IPS-15b (cell line): Measurements from ENCODE around the gene LYZL1.

ENCODE experiments used
- H3K27me3 ChIP-seq: one replicate; pipeline ENCODE4 v1.6.1; 2013; ENCODE audit warnings: low read length; ENCODE audit not compliant: control insufficient read depth, insufficient read depth
- H3K36me3 ChIP-seq: one replicate; pipeline ENCODE4 v1.6.1; 2013; ENCODE audit warnings: low read length; ENCODE audit not compliant: control insufficient read depth, insufficient read depth
- H3K4me1 ChIP-seq: one replicate; pipeline ENCODE4 v1.6.1; 2013; ENCODE audit warnings: mild to moderate bottlenecking, low read length; ENCODE audit not compliant: control insufficient read depth, insufficient read depth
- H3K4me3 ChIP-seq: one replicate; pipeline ENCODE4 v1.5.1; 2013; ENCODE audit warnings: low read depth, low read length
- H3K9ac ChIP-seq: one replicate; pipeline ENCODE4 v1.6.1; 2013; ENCODE audit warnings: low read depth, mild to moderate bottlenecking, low read length
- H3K9me3 ChIP-seq: one replicate; pipeline ENCODE4 v1.6.1; 2013; ENCODE audit warnings: mild to moderate bottlenecking, low read length; ENCODE audit not compliant: control insufficient read depth, insufficient read depth

The LYZL1 gene

DNA sequence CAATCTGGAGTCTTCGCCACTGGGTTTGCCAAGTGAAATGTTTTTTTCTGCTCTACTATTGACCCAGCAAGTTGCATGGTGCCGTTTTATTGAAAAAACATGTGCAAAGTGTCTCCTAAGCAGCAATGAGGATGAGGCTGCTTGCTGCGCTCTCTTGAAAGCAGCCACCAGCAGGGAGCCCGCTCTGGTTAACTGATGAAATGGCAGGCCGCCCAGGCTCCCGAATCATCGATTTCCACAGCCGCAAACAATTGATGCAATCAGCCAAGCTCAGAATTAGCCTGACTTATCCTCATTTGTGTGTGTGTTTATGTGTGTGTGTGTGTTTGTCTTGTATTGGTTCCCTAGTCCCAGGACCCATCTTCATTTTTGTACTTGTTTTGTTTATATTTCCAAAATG, 22.2 kb upstream of the LYZL1 start:
- Histone ChIP-seq H3K4me1 (peaks cover 4% of the 10 kb centered on the region), H3K9ac (no peak overlapping the region), H3K4me3 (no peak overlapping the region), H3K36me3 (no peaks in the 10 kb centered on the region), H3K27me3 (no peaks in the 10 kb centered on the region), H3K9me3 (no peaks in the 10 kb centered on the region)

DNA sequence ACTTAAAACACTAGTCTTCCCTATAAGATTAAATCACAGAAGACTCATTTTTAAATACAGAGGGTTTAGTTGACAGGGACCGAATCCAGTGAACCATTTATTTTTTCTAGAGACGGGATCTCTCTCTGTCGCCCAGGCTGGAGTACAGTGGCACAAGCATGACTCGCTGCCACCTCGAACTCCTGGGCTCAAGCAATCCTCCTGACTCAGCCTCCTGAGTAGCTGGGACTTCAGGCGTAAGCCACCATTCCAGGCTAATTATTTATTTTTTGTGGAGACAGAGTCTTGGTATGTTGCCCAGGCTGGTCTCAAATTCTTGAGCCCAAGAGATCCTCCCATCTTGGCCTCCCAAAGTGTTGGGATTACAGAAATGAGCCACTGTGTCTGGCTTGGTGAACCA, 20.9 kb upstream of the LYZL1 start:
- Histone ChIP-seq H3K4me3 (no peak overlapping the region), H3K27me3 (no peaks in the 10 kb centered on the region), H3K9me3 (no peaks in the 10 kb centered on the region), H3K4me1 (peaks cover 4% of the 10 kb centered on the region), H3K9ac (no peak overlapping the region), H3K36me3 (no peaks in the 10 kb centered on the region)

- Histone ChIP-seq H3K4me3 (no peak overlapping the region), H3K9me3 (no peaks in the 10 kb centered on the region), H3K27me3 (no peaks in the 10 kb centered on the region), H3K36me3 (no peaks in the 10 kb centered on the region), H3K4me1 (peaks cover 4% of the 10 kb centered on the region), H3K9ac (no peak overlapping the region)
Measured at GRCh38 chr10:29269486-29269885, 19.4 kb upstream of the LYZL1 start.

DNA sequence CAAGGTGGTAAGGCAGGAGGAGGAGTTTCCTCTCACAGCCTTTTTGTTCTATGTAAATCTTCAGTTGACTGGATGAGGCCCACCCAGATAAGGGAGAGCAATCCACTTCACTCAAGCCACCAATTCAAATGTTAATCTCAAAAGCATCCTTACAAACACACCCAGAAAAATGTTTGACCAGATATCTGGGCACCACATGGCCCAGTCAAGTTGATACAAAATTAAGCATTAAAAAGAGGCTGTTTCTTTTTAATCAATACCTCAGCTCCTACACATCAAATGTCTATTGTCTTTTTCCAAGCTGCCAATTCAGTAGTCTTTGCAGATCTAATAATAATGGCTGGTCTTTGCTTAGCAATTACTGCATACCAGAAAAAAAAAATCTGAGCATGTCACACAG, 18.0 kb upstream of the LYZL1 start:
- Histone ChIP-seq H3K36me3 (no peaks in the 10 kb centered on the region), H3K9me3 (no peaks in the 10 kb centered on the region), H3K4me3 (no peak overlapping the region), H3K4me1 (peaks cover 4% of the 10 kb centered on the region), H3K27me3 (no peaks in the 10 kb centered on the region), H3K9ac (no peak overlapping the region)

DNA sequence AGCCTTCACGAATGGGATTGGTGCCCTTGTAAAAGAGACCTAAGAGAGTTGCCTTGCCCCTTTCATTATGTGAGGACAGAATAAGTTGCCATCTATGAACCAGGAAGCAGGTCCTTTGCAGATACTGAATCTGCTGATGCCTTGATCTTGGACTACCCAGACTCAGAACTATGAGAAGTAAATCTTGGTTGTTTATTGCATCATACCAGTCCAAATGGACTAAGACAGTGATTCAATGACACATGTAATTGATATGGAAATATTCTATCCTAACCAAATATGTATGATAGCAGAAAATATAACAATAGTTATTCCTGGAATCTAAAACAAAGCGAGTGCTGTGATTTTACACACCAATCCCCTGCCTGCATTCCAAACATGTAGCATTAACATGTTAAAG, 17.0 kb upstream of the LYZL1 start:
- Histone ChIP-seq H3K27me3 (no peaks in the 10 kb centered on the region), H3K9me3 (no peaks in the 10 kb centered on the region), H3K9ac (no peak overlapping the region), H3K36me3 (no peaks in the 10 kb centered on the region), H3K4me3 (no peak overlapping the region), H3K4me1 (peaks cover 1% of the 10 kb centered on the region)

DNA sequence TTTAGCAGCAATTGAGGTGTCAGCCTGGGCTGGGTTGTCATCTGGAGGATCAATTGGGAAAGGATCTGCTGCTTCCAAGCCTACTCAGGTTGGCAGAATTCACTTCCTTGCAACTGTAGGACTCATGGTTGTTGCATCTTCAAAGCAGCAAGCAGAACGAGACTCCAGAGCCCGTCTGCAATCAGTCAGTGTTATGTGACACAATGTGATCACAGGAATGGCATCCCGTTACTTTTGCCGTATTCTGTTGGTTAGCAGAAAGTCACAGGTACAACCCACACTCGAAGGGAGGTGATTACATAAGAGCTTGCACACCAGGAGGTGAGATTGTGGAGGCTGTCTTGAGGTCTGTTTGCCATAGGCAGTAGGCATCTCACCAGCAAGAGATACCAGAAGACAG, 15.4 kb upstream of the LYZL1 start:
- Histone ChIP-seq H3K9ac (no peak overlapping the region), H3K4me3 (no peak overlapping the region), H3K4me1 (no peaks in the 10 kb centered on the region), H3K9me3 (no peaks in the 10 kb centered on the region), H3K27me3 (no peaks in the 10 kb centered on the region), H3K36me3 (no peaks in the 10 kb centered on the region)

DNA sequence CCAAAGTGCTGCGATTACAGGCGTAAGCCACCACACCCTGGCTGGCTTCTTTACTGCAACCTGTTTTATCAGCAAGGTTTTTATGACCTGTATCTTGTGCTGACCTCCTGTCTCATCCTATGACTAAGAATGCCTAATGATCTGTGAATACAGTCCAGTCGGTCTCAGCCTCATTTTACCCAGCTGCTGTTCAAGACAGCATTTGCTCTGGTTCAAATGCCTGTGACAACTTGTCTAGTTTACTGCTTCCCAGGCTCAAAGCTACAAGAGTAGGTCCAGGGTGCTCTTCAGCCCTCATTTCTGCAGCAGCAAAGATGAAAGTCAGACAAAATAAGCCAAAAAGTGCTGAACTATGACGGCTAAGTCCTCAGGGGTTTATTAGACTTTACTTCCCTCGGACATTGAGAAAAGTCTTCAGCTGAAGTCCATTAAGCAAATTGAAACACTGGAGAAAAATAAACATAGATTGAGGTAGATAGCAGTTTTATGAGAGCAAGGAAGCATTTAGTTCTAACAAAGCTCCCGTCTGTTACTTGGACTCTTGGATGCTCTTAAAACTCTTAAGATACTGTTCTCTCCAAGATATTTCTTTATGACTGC, 12.5 kb upstream of the LYZL1 start:
- H3K9me3 ChIP-seq, result no peaks in the 10 kb centered on the region
- no peak overlapping the region for H3K4me3 ChIP-seq
- H3K9ac ChIP-seq, result no peak overlapping the region
- no peaks in the 10 kb centered on the region for H3K4me1 ChIP-seq
- H3K36me3 ChIP-seq, result no peaks in the 10 kb centered on the region
- H3K27me3 ChIP-seq, result no peaks in the 10 kb centered on the region

DNA sequence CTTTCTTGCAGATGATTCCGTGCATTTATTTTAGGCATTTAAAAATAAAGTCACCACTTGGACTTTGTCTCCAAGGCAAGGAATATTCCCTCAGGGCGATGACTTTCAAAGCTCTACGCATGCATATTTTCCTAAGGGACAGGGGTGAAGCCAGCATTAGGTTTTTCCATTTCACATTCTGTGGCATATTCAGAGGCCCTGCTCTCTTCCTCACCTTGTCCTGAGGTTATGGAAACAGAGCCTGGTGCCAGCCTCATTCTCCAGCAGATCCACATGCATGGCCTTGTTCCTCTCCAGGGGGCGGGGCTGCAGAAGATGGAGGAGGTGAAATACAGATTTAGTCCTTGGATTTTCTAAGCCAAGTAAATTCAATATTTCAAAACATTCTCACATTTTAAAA, 11.6 kb upstream of the LYZL1 start:
- H3K4me3 ChIP-seq, result no peak overlapping the region
- no peaks in the 10 kb centered on the region for H3K27me3 ChIP-seq
- H3K4me1 ChIP-seq, result no peaks in the 10 kb centered on the region
- no peaks in the 10 kb centered on the region for H3K36me3 ChIP-seq
- no peaks in the 10 kb centered on the region for H3K9me3 ChIP-seq
- H3K9ac ChIP-seq, result no peak overlapping the region

GRCh38 chr10:29279779-29280487, 8.9 kb upstream of the LYZL1 start:
- no peak overlapping the region for H3K4me3 ChIP-seq
- H3K36me3 ChIP-seq, result no peaks in the 10 kb centered on the region
- H3K27me3 ChIP-seq, result no peaks in the 10 kb centered on the region
- H3K9ac ChIP-seq, result no peak overlapping the region
- no peaks in the 10 kb centered on the region for H3K9me3 ChIP-seq
- H3K4me1 ChIP-seq, result no peaks in the 10 kb centered on the region

GRCh38 chr10:29280488-29280840, 8.4 kb upstream of the LYZL1 start:
- Histone ChIP-seq H3K27me3 (no peaks in the 10 kb centered on the region), H3K4me3 (no peak overlapping the region), H3K36me3 (no peaks in the 10 kb centered on the region), H3K4me1 (no peaks in the 10 kb centered on the region), H3K9ac (no peak overlapping the region), H3K9me3 (no peaks in the 10 kb centered on the region)

DNA sequence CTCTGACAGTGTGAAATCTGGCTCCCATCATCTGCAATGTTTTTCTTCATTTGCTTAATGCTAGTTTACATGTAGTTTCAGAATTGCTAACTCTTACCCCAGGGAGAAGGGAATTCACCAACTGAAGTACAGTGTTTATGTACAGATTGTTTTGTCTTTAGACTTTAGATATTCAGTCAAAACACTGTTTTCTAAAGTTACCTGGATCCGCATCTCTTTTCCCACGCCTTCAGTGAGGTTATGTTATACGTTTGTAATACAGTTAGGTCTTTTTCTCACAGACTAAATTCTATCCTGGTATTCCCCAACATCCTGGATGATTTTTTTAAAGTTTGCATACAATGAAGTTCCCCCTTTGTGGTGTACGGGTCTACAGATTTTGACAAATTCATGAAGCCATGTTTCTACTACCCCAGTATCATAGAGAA, 3.2 kb upstream of the LYZL1 start:
- Histone ChIP-seq H3K4me3 (no peak overlapping the region), H3K27me3 (no peaks in the 10 kb centered on the region), H3K36me3 (no peaks in the 10 kb centered on the region), H3K9ac (no peak overlapping the region), H3K9me3 (no peaks in the 10 kb centered on the region), H3K4me1 (no peaks in the 10 kb centered on the region)

GRCh38 chr10:29287635-29288034, 1.2 kb upstream of the LYZL1 start:
- Histone ChIP-seq H3K27me3 (no peaks in the 10 kb centered on the region), H3K9me3 (no peaks in the 10 kb centered on the region), H3K36me3 (no peaks in the 10 kb centered on the region), H3K4me3 (no peak overlapping the region), H3K9ac (no peak overlapping the region), H3K4me1 (no peaks in the 10 kb centered on the region)
